Keratinocyte (primary cell): Measurements from ENCODE around the gene POU2F2.

Experiments used
- CTCF ChIP-seq, 3 experiments: IDR thresholded peaks in 1 of 3; conservative IDR thresholded peaks in 1 of 3; optimal IDR thresholded peaks in 1 of 3; 2 replicates in 2 of 3; 3 replicates in 1 of 3; pipeline versions ENCODE3 to v1.5.1; 2011; ENCODE audit warnings: low read length in 3 of 3, mild to moderate bottlenecking in 3 of 3, moderate library complexity in 2 of 3, control low read depth in 1 of 3, inconsistent platforms in 1 of 3; ENCODE audit not compliant: insufficient read depth in 2 of 3; ENCODE audit errors: extremely low read depth in 1 of 3
- EZH2 ChIP-seq: IDR thresholded peaks from one replicate; pipeline ENCODE4 v1.6.1; 2012; ENCODE audit warnings: inconsistent platforms, mild to moderate bottlenecking, low read length, moderate library complexity

GRCh38 chr19:42121036-42121621, 11.1 kb downstream of the POU2F2 start:
- no peak for TF ChIP-seq CTCF (optimal IDR thresholded peaks at IDR 0.05 in 1 of 3, IDR thresholded peaks at IDR 0.05 in 1 of 3, conservative IDR thresholded peaks at IDR 0.05 in 1 of 3; ENCODE audit: extremely low read depth in 1 of 3, insufficient read depth in 2 of 3, low read length in 3 of 3)
- no peak for TF ChIP-seq EZH2
